Measurements from ENCODE around the gene DAPL1.
"Not testable (repeated sequence)": the region's sequence is repeated elsewhere in the genome, so short reads cannot be mapped to it uniquely, and the experiment has no call there.

DAPL1 gene

DNA sequence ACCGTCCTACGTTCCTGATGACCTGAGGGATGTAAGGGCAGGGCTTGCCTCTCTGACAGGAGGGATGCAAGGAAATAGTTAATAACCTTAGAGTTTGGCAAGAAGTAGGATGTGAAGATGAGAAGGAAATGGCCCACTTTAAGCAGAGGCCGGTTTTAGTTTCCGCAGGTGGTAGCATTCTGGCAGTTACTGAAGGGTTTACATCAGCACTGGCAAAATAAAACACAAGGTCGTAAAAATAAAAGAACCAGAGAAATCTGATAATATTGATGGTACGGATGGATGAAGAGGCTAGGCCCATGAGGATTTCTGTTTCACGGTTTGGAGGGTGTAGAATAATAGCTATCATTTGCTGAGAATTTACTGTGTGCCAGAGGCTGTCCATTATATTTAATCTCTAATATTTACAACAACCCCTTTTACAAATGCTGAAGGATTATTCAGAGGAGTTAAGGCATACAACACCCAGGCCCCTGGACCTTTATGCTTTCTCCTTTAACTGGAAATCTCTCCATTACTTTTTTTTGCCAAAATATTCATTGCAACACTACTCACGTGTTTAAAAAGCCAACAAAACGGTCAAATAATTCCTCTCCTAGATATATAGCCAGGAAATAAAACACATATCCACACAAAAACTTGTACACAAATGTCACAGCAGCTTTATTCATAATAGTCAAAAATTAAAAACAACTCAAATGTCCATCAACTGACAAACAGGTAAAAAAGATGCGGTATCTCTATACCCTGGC is 28.5 kb downstream of the DAPL1 start:
- Histone ChIP-seq H3K9me3 (ENCODE audit: control insufficient read depth, insufficient read depth, low read length) (no peaks in the 10 kb centered on the region), H3K4me1 (ENCODE audit: insufficient read depth, low read length) (peaks cover 3% of the 10 kb centered on the region; the same call in 1 of the 2 replicates), H3K9ac (ENCODE audit: low read depth, low read length) (no peak overlapping the region), H3K36me3 (ENCODE audit: insufficient read depth, low read length) (no peaks in the 10 kb centered on the region)

DNA sequence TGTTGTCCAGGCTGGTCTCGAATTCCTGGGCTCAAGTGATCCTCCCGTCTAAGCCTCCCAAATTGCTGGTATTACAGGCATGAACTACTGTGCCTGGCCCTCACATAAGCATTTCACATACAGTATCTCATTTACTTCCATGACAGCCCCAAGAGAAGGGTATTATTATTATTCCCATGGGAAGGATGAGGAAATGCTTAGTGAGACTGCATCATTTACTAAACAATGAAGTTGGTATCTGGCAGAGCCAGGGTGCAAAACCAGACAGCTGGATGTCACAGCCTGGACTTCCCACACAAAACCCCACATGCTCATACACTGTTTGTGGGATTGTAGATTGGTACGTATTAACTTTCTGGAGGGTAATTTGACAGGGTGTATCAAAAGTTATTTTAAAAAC is 29.9 kb downstream of the DAPL1 start:
- Histone ChIP-seq H3K4me1 (ENCODE audit: insufficient read depth, low read length) (peaks cover 6% of the 10 kb centered on the region; the same call in 1 of the 2 replicates), H3K9ac (ENCODE audit: low read depth, low read length) (no peak overlapping the region), H3K36me3 (ENCODE audit: insufficient read depth, low read length) (no peaks in the 10 kb centered on the region), H3K9me3 (ENCODE audit: control insufficient read depth, insufficient read depth, low read length) (no peaks in the 10 kb centered on the region)

DNA sequence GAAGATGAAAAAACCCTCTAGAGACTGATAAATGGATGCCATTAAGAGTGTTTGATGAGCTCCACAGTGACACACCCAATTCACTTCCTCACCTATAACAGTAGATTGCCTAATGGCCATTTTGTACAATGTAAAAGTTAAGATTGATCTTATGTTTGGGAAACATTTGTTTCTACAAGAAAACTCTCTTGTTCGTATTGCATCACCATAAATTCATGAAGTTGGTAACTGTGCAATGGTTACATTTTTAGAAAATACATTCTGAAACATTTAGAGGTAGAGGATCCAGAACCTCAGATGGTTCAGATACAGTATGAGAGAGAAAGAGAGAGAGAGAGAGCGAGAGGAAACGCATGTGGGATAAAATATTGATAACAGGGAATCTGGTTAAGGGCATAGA is 31.8 kb downstream of the DAPL1 start:
- Histone ChIP-seq H3K9ac (ENCODE audit: low read depth, low read length) (no peak overlapping the region), H3K4me1 (ENCODE audit: insufficient read depth, low read length) (peaks cover 6% of the 10 kb centered on the region; the same call in 1 of the 2 replicates), H3K9me3 (ENCODE audit: control insufficient read depth, insufficient read depth, low read length) (no peaks in the 10 kb centered on the region), H3K36me3 (ENCODE audit: insufficient read depth, low read length) (no peaks in the 10 kb centered on the region)

DNA sequence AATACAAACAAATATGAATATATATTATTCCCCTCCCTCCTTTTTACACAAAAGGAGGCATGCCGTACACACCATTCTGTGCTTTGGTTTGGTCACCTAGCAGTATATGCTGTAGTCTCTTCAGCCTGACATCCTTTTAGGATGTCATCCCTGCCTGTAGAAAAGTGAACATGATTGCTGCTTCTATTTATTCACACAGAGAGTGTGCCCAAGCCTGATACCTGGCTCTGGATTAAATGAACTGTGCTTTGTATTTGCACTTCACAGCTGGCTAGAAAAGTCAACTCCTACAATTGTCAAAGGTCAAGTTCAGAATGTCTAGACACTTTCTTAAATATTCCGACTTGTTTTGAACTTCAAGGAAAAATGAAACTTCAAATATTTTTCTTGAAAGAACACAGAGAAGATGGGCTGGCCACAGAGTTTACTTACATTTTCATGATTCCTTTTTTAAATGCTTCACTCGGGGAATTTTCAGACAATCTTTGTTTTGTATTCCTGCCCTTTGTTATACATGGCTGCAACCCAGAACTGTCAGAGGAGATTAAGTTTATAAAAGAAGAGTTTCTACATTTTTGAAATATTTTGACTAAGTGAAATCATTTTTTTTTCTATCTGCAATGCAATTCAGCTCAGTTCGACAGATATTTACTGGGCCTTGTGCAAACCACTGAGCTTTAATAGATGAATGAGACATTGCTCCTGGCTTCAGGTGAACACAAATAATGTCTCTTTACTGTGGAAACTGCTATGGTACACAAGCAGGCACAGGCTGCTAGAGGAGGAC is 33.5 kb downstream of the DAPL1 start:
- Histone ChIP-seq H3K4me1 (ENCODE audit: insufficient read depth, low read length) (0 out of 2 replicates have a peak, but pooled peaks cover 6% of the 10 kb centered on the region), H3K9ac (ENCODE audit: low read depth, low read length) (no peak overlapping the region), H3K36me3 (ENCODE audit: insufficient read depth, low read length) (no peaks in the 10 kb centered on the region)

DNA sequence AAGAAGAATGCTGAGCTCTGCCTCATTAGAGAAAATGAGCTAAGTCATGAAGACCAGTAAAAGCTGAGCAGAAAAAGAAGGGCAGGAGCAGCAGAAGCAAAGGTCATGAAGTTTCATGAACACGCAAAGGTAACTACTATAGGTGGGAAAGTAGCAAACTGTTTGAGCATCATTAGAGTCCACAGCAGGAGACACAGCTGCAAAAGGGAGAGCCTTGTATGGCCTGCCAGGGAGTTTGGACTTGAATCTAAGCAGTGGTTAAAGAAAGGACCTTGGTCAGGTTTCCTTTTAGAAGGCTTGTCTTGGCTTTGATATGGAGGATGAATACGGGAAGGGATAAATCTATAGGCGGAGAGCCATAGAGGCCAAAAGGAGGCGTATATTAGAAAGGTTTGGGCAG is 34.0 kb downstream of the DAPL1 start:
- H3K4me1 ChIP-seq (ENCODE audit: insufficient read depth, low read length), result 0 out of 2 replicates have a peak, but pooled peaks cover 6% of the 10 kb centered on the region
- H3K9me3 ChIP-seq (ENCODE audit: control insufficient read depth, insufficient read depth, low read length), result no peaks in the 10 kb centered on the region
- no peaks in the 10 kb centered on the region for H3K36me3 ChIP-seq (ENCODE audit: insufficient read depth, low read length)
- no peak overlapping the region for H3K9ac ChIP-seq (ENCODE audit: low read depth, low read length)

More for the DNA sequence above, 33.5 kb downstream of the DAPL1 start:
- H3K9me3 ChIP-seq (ENCODE audit: control insufficient read depth, insufficient read depth, low read length), result no peaks in the 10 kb centered on the region

DNA sequence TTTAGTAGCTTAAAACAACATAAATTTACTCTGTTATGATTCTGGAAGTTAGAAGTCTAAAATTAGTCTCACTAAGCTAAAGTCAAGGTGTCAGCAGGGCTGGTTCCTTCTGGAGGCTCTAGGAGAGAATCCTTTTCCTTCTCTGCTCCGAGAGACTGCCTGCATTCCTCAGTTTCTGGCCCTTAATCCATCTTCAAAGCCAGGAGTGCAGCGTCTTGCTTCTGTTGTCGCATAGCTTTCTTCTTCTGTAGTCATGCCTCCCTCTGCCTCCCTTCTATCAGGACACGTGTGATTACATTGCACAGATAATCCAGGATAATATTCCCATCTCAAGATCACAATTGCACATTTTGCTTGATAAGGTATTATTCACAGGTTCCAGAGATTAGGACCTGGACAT is 35.1 kb downstream of the DAPL1 start:
- Histone ChIP-seq H3K9ac (ENCODE audit: low read depth, low read length) (no peak overlapping the region), H3K4me1 (ENCODE audit: insufficient read depth, low read length) (0 out of 2 replicates have a peak, but pooled peaks cover 6% of the 10 kb centered on the region), H3K36me3 (ENCODE audit: insufficient read depth, low read length) (no peaks in the 10 kb centered on the region), H3K9me3 (ENCODE audit: control insufficient read depth, insufficient read depth, low read length) (no peaks in the 10 kb centered on the region)

DNA sequence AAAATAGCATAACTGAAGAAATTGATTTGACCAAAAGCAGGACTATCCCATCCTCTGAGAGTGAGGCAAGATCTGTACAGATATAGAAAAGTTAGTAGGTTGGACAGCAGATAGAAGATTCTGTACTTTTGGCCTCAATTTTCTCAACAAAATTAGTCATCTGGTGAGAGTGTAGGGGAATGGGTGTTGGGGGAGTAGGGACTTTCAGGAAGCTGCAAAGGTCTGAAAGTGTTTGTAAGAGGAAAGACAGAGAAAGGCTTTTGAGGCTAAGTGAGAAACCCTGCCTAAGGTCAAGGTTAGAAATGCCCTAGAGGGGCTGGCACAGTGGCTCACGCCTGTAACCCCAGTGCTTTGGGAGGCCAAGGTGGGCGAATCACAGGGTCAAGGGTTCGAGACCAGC is 40.3 kb downstream of the DAPL1 start:
- no peaks in the 10 kb centered on the region for H3K4me1 ChIP-seq (ENCODE audit: insufficient read depth, low read length)
- no peaks in the 10 kb centered on the region for H3K9me3 ChIP-seq (ENCODE audit: control insufficient read depth, insufficient read depth, low read length)
- no peak overlapping the region for H3K9ac ChIP-seq (ENCODE audit: low read depth, low read length)
- H3K36me3 ChIP-seq (ENCODE audit: insufficient read depth, low read length), result no peaks in the 10 kb centered on the region

DNA sequence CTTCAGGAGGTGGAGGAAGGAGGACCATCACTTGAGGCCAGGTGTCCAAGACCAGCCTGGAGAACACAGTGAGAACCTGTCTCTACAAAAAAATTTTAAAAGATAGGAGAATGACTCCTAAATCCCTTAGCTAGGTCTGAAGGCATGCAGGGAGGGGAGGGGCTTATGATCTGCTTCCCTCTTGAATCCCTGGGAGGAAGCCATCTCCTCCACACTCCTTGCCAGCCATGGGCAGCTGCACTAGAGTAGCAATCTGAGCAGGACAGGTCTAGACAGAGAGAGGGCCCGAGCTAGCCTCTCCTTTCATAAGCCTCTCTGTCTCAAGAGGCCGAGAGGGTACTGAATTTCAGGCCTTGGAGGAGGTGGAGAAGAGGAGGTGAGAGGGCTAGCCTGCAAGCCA is 42.5 kb downstream of the DAPL1 start:
- Histone ChIP-seq H3K9me3 (ENCODE audit: control insufficient read depth, insufficient read depth, low read length) (no peaks in the 10 kb centered on the region), H3K36me3 (ENCODE audit: insufficient read depth, low read length) (no peaks in the 10 kb centered on the region), H3K4me1 (ENCODE audit: insufficient read depth, low read length) (no peaks in the 10 kb centered on the region), H3K9ac (ENCODE audit: low read depth, low read length) (no peak overlapping the region)

DNA sequence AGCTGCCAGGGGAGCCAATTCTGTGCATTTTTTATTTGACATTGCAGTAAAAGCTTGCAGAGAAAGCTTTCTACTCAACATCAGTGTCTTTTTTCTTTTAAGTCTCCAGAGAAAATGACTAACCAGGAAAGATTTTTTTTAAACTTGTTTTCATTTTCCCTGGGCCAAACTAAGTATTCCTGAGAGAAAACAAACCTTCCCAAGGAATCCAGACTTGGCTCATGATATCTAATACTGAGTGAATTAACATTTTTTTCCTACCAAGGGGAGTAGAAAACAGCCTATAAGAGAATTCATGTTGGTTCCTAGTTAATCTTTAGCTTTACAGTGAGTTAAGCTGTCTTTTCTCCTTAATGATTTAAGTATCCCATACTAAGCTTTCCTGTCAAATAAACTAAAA is 46.7 kb downstream of the DAPL1 start:
- H3K36me3 ChIP-seq (ENCODE audit: insufficient read depth, low read length), result no peaks in the 10 kb centered on the region
- H3K4me1 ChIP-seq (ENCODE audit: insufficient read depth, low read length), result peaks cover 11% of the 10 kb centered on the region
- H3K9me3 ChIP-seq (ENCODE audit: control insufficient read depth, insufficient read depth, low read length), result no peaks in the 10 kb centered on the region
- no peak overlapping the region for H3K9ac ChIP-seq (ENCODE audit: low read depth, low read length)

DNA sequence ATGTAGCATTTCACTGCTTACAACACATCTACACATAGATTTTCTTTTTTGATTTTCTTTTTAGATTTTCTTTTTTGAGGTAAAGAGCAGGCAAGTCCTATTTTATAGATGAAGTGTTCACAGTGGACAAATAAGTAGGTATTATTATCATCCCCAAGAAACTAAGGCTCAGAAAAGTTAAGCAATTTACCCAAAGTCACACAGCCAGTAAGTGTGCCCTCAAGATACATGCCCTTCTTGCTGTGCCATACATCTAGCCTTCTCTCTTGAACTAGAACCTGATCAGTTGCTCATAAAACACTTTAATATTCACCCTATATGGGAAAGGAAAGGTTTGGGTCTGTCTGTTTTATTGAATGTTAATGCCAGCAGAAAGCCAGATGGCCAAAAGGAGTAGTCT is 50.3 kb downstream of the DAPL1 start:
- no peak overlapping the region for H3K9ac ChIP-seq (ENCODE audit: low read depth, low read length)
- no peaks in the 10 kb centered on the region for H3K36me3 ChIP-seq (ENCODE audit: insufficient read depth, low read length)
- peaks cover 11% of the 10 kb centered on the region for H3K4me1 ChIP-seq (ENCODE audit: insufficient read depth, low read length)
- no peaks in the 10 kb centered on the region for H3K9me3 ChIP-seq (ENCODE audit: control insufficient read depth, insufficient read depth, low read length)

DNA sequence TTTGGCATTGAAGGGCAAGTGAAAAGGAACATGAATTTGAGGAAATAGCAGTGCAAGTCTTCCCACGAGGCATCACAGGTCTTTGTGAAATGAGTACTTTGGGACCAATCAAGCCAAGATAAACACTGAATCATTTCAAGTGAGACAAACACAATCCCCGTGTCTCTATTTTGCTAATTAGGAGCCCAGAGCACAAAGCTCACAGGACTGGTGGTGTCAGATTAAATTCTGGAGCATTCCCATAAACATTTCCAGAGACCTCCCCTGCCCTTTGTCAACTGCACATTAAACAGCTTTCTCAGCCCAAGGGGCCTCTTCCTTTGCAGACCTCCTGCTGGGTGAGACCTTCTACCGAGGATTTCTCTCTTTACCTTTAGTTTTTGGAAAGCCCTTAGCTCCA is 50.7 kb downstream of the DAPL1 start:
- Histone ChIP-seq H3K9me3 (ENCODE audit: control insufficient read depth, insufficient read depth, low read length) (no peaks in the 10 kb centered on the region), H3K4me1 (ENCODE audit: insufficient read depth, low read length) (peaks cover 11% of the 10 kb centered on the region), H3K36me3 (ENCODE audit: insufficient read depth, low read length) (no peaks in the 10 kb centered on the region), H3K9ac (ENCODE audit: low read depth, low read length) (no peak overlapping the region)

DNA sequence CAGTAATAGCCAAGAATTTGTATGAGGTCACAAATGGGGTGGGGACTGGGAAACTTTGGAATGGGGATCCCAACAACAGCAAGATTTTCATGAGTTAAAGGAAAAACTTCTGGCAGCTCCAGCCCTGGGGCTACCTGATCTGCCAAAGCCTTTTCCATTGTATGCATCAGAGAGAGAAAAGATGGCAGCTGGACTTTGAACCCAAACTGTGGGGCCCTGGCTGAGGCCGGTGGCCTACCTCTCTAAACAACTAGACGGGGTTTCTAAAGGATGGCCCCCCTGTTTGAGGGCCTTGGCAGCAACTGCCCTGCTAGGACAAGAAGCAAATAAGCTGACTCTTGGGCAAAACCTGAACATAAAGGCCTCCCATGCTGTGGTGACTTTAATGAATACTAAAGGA is 52.4 kb downstream of the DAPL1 start:
- not testable (repeated sequence) for H3K9ac ChIP-seq (ENCODE audit: low read depth, low read length); H3K9me3 ChIP-seq (ENCODE audit: control insufficient read depth, insufficient read depth, low read length); H3K36me3 ChIP-seq (ENCODE audit: insufficient read depth, low read length)
- H3K4me1 ChIP-seq (ENCODE audit: insufficient read depth, low read length), result peaks cover 11% of the 10 kb centered on the region

DNA sequence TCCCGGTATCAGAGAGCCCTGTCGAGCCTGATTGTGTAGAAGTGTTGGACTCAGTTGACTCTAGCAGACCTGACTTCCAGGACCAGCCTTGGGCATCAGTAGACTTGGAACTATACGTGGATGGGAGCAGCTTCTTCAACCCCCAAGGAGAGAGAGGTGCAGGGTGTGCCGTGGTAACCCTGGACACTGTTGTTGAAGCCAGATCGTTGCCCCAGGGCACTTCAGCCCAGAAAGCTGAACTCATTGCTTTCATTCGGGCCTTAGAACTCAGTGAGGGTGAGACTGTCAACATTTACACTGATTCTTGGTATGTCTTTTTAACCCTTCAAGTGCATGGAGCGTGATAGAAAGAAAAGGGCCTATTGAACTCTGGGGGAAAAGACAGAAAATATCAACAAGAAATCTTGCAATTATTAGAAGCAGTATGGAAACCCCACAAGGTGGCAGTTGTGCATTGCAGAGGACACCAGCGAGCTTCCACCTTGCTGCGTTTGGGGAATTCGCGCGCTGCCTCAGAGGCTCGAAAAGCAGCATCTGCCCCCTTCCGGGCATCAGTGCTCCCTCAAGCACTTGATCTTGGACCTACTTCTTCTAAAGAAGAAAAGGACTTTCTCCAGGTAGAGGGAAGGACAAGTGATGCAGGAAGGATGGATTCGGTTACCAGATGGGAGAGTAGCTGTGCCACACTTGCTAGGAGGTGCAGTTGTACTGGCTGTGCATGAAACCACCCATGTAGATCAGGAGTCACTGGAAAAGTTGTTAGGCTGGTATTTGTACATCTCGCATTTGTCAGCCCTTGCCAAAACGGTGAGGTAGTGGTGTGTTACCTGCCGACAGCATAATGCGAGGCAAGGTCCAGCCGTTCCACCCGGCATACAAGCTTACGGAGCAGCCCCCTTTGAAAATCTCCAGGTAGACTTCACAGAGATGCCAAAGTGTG is 53.2 kb downstream of the DAPL1 start:
- H3K9ac ChIP-seq (ENCODE audit: low read depth, low read length); H3K36me3 ChIP-seq (ENCODE audit: insufficient read depth, low read length); H3K9me3 ChIP-seq (ENCODE audit: control insufficient read depth, insufficient read depth, low read length): not testable (repeated sequence)
- H3K4me1 ChIP-seq (ENCODE audit: insufficient read depth, low read length), result peaks cover 11% of the 10 kb centered on the region

DNA sequence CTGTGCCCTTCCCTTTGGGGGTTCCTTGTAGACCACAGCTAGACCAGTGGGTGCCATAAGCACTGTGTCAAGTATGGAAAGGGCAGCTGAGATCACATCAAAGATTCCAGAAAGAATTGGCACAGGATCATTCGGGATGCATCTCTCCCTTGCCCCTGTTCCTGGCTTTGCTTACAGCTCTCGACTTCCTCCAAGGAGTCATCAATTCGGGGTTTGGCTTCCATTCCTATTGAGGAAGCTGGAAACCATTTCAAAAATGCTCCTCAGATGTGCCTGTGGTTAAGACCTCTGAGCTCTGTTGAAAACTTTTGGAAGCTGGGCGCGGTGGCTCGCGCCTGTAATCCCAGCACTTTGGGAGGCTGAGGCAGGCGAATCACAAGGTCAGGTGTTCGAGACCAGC is 65.1 kb downstream of the DAPL1 start:
- not testable (repeated sequence) for H3K4me1 ChIP-seq (ENCODE audit: insufficient read depth, low read length); H3K36me3 ChIP-seq (ENCODE audit: insufficient read depth, low read length); H3K9ac ChIP-seq (ENCODE audit: low read depth, low read length); H3K9me3 ChIP-seq (ENCODE audit: control insufficient read depth, insufficient read depth, low read length)
